Measurements from ENCODE around the gene KRT80.

DNA sequence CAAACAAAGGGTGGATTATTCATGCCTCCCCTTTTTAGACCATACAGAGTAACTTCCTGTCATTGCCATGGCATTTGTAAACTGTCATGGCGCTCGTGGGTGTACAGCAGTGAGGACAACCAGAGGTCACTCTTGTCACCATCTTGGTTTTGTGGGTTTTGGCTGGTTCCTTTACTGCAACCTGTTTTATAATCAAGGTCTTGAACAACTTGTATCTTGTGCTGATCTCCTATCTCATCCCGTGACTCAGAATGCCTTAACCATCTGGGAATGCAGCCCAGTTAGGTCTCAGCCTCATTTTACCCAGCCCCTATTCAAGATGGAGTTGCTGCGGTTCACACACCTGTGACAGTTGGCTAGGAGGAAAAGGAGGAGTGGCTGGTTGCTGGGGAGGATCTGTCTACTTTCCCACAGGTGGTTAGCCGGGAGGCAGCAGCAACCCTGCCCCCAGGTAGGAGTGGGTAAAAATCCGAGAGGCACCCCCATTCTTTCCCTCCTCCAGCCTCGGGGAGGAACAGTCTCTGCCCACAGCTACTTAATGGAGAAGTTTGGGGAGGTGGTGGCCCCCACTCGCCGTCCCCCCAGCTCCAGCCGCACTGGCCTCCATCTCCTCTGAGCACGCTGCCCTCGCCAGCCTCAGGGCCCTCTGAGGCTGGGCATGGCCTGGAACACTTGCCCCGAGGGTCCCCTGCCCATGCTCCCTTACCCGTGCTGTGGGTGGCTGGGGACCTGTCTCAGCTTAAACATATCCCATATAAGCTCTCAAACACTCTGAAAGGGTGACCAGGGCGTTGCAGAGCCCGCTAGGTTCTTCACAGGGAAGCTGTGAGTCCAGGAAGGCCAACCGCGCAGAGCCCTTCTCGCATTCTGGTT is 70.6 kb downstream of the KRT80 start:
- TF ChIP-seq, protein P1, sequence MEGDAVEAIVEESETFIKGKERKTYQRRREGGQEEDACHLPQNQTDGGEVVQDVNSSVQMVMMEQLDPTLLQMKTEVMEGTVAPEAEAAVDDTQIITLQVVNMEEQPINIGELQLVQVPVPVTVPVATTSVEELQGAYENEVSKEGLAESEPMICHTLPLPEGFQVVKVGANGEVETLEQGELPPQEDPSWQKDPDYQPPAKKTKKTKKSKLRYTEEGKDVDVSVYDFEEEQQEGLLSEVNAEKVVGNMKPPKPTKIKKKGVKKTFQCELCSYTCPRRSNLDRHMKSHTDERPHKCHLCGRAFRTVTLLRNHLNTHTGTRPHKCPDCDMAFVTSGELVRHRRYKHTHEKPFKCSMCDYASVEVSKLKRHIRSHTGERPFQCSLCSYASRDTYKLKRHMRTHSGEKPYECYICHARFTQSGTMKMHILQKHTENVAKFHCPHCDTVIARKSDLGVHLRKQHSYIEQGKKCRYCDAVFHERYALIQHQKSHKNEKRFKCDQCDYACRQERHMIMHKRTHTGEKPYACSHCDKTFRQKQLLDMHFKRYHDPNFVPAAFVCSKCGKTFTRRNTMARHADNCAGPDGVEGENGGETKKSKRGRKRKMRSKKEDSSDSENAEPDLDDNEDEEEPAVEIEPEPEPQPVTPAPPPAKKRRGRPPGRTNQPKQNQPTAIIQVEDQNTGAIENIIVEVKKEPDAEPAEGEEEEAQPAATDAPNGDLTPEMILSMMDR (optimal IDR thresholded peaks at IDR 0.05 in 1 of 3, IDR thresholded peaks at IDR 0.05 in 1 of 3, conservative IDR thresholded peaks at IDR 0.05 in 1 of 3; ENCODE audit: extremely low read depth in 1 of 3, insufficient read depth in 2 of 3, low read length in 3 of 3), result no peak
- TF ChIP-seq EZH2 (IDR thresholded peaks at IDR 0.05; ENCODE audit: low read length), result no peak
